LNCAP (cell line): ENCODE measurements around the gene ZNF746.

Experiments
- TF ChIP-seq, protein P1 (sequence below): fragments of 450-650 bp; IDR thresholded peaks from 2 replicates; pipeline ENCODE4 v1.5.1; 2017; ENCODE audit warnings: mild to moderate bottlenecking

The ZNF746 gene

DNA sequence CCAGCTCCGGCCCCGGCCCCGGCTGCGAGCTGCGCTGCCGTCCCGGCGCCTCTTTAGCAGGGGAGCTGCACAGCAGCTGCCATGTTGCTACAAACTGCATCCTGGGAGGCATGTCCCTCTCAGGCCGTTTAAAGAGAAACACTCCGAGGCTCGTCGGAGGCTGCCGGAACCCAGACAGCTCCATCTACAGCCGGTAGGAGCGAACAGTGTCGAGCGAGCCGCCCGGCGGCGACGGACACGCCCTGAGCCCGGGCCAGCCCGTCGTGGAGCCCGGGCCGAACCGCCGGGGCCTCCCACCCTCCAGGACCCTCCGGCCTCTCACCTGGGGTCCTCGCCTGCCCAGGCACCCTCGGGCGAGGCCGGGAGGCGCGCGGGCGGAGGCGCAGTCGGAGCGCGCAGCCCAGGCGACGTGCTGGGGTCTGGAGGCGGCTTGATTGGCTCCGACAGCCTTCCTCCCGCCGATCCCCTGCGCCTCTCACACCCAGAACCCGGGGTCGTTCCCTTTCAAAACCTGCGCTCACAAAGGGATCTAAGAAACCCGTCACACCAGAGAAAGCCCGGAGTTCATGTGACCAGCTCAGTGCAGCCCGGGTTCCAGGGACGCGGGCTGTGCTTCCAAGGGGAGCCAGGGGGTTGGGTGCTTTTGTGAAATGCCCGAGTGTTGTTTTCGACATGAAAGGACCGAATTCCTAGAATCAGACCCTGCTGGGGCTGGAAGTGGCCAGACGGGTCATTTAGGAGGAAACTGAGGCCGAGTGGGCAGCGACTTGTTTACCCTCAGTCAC lies 36.9 kb downstream of the ZNF746 start, which contains the start of gene ZNF777:
TSS of gene ZNF777 (minus strand) at position 570 of the 785 bp plus-strand sequence. CDS start 5,040 bp downstream, outside the sequence.
- TF ChIP-seq, protein P1, sequence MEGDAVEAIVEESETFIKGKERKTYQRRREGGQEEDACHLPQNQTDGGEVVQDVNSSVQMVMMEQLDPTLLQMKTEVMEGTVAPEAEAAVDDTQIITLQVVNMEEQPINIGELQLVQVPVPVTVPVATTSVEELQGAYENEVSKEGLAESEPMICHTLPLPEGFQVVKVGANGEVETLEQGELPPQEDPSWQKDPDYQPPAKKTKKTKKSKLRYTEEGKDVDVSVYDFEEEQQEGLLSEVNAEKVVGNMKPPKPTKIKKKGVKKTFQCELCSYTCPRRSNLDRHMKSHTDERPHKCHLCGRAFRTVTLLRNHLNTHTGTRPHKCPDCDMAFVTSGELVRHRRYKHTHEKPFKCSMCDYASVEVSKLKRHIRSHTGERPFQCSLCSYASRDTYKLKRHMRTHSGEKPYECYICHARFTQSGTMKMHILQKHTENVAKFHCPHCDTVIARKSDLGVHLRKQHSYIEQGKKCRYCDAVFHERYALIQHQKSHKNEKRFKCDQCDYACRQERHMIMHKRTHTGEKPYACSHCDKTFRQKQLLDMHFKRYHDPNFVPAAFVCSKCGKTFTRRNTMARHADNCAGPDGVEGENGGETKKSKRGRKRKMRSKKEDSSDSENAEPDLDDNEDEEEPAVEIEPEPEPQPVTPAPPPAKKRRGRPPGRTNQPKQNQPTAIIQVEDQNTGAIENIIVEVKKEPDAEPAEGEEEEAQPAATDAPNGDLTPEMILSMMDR = peak; percentile 69

DNA sequence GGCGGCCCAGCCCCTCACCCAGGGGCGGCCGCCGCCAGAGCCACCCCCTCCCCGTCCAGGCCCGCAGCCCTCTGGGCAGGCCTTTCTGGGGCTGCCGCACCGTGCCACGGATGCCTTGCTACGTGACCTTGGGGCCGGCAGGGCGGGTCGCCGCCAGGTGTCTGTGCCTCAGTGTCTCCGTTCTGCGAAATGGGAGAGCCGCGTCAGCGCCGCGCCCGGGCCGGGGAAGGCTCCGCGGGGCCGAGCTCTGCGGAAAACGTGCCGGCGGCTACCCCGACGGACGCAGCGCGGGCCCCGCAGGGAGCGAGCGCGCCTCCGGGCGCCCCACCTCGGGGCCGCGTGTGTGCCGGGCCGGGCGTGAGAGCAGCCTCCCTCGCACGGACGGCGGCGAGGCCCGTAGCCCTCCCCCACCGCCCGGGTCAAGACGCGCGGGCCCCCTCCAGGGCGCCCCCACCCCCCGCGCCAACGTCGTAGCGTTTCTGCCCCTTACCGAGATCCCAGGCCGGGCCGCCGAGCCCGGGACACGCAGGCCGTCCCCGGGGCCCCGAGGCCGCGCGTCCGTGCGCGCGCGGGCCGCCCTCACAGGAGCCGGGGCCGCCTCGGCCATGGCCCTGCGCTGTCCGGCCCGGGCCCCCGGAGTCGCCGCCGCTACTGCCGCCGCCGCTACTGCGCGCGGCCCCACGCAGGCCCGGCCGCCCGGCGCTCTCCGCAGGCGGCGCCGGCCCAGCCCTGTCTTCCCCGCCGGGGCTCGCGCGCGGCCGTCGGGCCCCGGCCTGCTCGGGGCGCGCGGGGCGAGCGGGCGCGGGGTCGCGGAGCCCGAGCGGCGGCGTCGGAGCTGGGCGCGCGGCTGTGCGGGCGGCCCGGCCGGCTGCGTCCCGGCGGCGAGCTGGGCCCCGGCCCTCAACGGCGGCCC lies 37.8 kb downstream of the ZNF746 start:
- TF ChIP-seq, protein P1 = no peak

DNA sequence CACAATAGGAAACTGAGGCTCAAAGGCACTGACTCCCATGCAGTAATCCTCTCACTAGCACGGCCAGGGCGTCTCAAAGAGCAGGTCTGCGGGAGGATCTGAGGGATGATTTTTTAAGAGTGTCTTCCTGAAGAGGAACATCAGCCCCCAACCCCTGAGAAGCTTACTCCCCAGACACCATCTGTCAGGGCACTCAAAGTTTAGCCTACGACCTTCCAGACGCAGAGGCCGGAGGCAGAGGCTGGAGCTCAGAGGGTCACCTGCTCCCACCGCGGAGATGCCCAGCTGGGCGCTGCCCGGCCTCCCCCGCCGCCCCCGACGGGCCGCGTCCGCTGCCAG lies 38.4 kb downstream of the ZNF746 start:
- TF ChIP-seq, protein P1 = no peak

DNA sequence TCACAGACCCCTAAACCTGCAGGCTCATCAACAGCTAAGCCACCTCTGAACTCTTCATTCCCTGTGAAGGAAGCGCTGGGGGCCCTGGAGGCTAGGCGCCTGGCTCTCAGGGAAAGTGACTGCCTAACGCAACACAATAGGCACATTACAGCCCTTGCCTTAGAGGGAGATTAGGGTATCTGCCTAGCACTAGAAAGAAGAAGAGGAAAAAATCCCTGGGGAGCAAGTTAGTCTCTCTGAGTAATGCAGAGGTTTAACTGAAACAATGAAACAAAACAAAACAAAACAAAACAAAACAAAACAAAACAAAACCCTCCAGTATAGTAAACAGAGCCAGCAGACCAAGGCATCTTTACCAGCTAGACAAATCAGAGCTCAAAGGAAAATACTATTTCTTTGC lies 39.4 kb downstream of the ZNF746 start:
- TF ChIP-seq, protein P1 = no peak

DNA sequence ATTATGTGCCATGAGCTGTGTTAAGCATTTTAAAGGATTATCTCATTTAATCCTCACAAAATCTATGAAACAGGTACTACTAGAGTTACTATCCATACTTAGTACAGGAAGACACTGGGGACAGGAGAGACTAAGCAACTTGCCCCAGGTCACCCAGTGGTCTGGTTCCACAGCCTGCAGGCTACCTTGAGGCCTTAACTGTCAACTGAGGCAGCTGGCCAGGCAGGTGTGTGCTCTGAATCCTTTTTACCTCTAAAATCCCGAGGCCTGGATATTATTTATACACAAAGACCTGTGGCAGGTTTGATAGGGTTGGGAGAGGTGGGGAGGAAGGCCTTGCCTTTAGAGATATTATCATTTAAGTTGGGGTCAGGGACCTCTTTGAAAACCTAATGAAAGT lies 39.8 kb downstream of the ZNF746 start:
- TF ChIP-seq, protein P1 = no peak

DNA sequence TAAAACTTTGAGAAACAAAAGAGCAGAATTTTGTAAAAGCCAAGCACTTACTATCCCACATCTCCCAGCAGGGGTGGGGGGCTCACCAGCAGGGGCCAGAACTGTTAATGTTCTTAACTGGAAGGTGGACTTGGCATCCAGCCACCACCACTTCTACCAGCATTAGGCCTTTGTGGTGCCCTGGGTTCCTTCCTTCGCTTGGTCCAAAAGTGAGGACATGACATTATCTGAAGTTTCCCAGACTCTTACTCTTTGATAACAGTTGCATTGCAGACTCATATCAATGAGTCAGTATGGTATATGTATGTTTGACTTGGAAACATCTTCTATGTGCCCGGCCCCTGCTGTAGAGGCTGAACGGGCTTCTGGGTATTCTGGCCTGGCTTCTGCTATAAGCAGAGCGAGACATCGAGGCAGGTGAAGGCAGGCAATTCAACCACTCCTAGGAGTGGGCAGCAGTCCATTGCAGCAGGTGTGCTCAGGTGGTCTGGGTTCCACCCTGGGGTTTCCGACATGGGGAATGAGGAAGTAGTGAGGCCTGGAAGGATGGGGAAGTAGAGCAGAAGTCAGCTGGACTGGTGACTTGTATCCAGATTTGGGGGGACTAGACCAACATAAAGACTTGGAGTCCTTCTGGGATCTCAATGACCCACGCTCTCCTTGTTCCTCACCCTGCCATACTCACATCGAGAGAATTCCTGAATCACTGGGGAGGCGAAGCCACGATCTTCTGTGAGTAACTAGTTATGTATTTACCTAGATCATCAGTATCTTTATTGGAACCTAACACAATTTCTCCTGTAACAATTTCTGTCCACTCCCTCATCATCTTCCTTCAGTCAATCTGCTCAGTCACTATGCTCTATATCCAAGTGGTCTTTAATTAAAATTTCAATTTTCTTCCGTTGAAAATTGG lies 40.8 kb downstream of the ZNF746 start:
- TF ChIP-seq, protein P1 = no peak
